Hypothalamus (tissue), 51 donors: ENCODE measurements around the gene IL6.
"Not testable (repeated sequence)": the region's sequence is repeated elsewhere in the genome, so short reads cannot be mapped to it uniquely, and the experiment has no call there.

ENCODE experiments used
- DNase-seq, 51 donors: peaks; one replicate each; lab custom pipeline; 2025; lab: John Stamatoyannopoulos, UW

The IL6 gene

GRCh38 chr7:22703107-22703855 is 23.7 kb upstream of the IL6 start:
- not testable (repeated sequence) for DNase-seq

- not testable (repeated sequence) for DNase-seq
Observed at GRCh38 chr7:22703978-22704610, 22.9 kb upstream of the IL6 start.

GRCh38 chr7:22704722-22705121 is 22.3 kb upstream of the IL6 start:
- DNase-seq = not testable (repeated sequence)

GRCh38 chr7:22705874-22706273 is 21.1 kb upstream of the IL6 start:
- DNase-seq = not testable (repeated sequence)

GRCh38 chr7:22707026-22707691 is 19.8 kb upstream of the IL6 start:
- DNase-seq = not testable (repeated sequence)

GRCh38 chr7:22708214-22708613 is 18.8 kb upstream of the IL6 start:
- DNase-seq = not testable (repeated sequence)

GRCh38 chr7:22708677-22709061 is 18.3 kb upstream of the IL6 start:
- not testable (repeated sequence) for DNase-seq

- DNase-seq = not testable (repeated sequence)
Observed at GRCh38 chr7:22709062-22709829, 17.8 kb upstream of the IL6 start.

GRCh38 chr7:22709857-22710256 is 17.1 kb upstream of the IL6 start:
- DNase-seq = no peak

- DNase-seq = no peak
Observed at GRCh38 chr7:22712999-22713398, 14.0 kb upstream of the IL6 start.

- no peak for DNase-seq
Observed at GRCh38 chr7:22713463-22713862, 13.5 kb upstream of the IL6 start.

GRCh38 chr7:22715969-22716368 is 11.0 kb upstream of the IL6 start:
- DNase-seq = no peak

GRCh38 chr7:22717760-22718159 is 9.2 kb upstream of the IL6 start:
- DNase-seq = no peak

- DNase-seq = no peak
Observed at GRCh38 chr7:22718200-22718711, 8.7 kb upstream of the IL6 start.

GRCh38 chr7:22718911-22719420 is 8.0 kb upstream of the IL6 start:
- DNase-seq = no peak

GRCh38 chr7:22720791-22721786 is 5.9 kb upstream of the IL6 start:
- peak in 3 of 51 donors; percentile 3 to 11 (median 10) for DNase-seq

- DNase-seq = no peak
Observed at GRCh38 chr7:22722536-22723180, 4.3 kb upstream of the IL6 start.

GRCh38 chr7:22723181-22723601 is 3.8 kb upstream of the IL6 start:
- peak in 32 of 51 donors; percentile 9 to 68 (median 33) for DNase-seq

- no peak for DNase-seq
Observed at GRCh38 chr7:22723637-22724036, 3.4 kb upstream of the IL6 start.
